GM18873 (cell line): Measurements from ENCODE around the gene GDA.
A peak's percentile ranks its signal among the peaks of the same experiment; 100 is the strongest.

Experiments
- ATAC-seq: cut with Tn5 transposase; IDR thresholded peaks from one replicate; pipeline ENCODE4 v1.9.1; 2021; ENCODE audit warnings: mild to moderate bottlenecking, moderate library complexity, moderate number of reproducible peaks; ENCODE audit not compliant: unreplicated experiment, low FRiP score

The GDA gene

GRCh38 chr9:72147676-72148075 lies 1.6 kb upstream of the GDA start:
- no peak for ATAC-seq

DNA sequence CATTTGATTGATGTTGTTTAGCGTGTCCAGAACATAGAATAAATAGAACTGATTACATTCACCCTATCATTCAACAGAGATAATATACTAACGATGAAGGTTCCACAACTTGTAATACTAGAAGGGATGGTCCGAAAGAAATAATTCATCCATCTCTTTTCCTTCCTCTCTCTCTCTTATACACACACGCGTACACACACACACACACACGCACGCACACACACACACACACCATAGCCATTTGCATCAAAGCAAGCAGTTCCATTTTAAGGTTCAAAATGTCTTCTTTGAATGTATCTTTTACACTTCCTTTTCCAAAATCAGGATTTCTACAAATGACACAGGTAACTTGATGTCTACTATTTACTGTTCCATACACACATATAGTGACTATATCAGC lies 887 bp downstream of the GDA start:
- no peak for ATAC-seq

GRCh38 chr9:72150661-72151060 lies 1.4 kb downstream of the GDA start:
- no peak for ATAC-seq

DNA sequence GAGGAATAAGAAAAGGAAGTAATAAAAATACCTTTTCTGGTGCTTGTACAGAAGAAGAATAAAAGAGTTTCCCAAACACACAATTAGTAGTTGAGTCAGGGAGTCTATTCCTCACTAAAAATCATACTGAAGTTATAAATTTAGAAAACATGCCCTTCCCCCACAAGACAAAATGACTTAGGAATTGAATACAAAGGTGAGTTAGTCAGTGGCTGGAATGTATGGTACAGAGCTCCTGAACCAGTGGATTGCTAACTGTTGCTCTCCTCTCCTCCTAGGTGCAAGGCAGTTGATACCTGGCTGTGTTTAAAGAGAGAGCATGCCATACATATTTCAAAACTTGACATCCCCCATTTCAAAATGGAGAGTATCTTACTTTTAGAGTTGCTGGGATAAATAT lies 1.9 kb downstream of the GDA start:
- no peak for ATAC-seq

GRCh38 chr9:72154468-72155285 lies 5.4 kb downstream of the GDA start:
- ATAC-seq = peak; percentile 91

GRCh38 chr9:72155301-72155700 lies 6.1 kb downstream of the GDA start:
- no peak for ATAC-seq

- no peak for ATAC-seq
Measured at GRCh38 chr9:72156586-72156985, 7.3 kb downstream of the GDA start.

DNA sequence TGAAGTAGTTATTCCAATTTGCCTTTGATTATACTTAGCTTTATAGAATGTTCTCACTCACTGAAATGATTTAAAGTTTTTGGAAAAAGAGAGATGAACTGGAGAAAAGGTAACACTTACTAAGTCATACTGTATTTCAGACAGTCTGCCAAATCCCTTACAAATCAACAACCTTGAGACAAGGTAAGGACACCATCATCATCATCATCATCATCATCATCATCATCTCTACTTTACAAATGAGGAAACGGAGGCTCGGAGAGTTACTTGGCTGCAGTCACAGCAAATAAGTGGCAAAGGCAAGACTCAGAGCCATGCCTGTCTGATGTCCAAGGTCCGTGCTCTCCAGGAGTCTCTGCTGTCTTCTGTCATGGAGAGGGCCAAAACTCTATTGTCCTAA lies 9.4 kb downstream of the GDA start:
- no peak for ATAC-seq

DNA sequence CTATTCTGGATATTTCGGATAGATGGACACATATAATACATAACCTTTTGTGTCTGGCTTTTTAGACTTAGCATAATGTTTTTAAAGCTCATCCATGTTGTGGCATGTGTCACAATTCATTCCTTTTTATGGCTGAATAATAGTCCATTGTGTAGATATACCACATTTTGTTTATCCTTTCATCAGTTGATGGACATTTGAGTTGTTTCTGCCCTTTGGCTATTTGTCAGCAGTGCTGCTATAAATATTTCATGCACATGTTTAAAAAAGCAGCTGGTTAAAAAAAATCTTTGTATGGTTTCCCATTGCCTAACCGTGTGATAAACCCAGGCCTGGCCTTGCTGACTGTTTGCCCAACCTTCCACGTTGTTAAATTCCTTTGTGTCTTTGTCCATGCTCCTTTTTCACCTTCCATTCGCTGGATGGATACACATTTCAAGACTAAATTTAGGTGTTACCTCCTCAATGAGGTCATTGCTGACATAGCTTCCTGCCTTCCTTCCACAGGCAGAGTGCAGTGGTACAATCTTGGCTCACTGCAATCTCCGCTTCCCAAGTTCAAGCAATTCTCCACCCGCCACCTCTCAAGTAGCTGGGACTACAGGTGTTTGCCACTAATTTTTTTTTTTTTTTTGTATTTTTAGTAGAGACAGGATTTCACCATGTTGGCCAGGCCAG lies 11.3 kb downstream of the GDA start:
- no peak for ATAC-seq

DNA sequence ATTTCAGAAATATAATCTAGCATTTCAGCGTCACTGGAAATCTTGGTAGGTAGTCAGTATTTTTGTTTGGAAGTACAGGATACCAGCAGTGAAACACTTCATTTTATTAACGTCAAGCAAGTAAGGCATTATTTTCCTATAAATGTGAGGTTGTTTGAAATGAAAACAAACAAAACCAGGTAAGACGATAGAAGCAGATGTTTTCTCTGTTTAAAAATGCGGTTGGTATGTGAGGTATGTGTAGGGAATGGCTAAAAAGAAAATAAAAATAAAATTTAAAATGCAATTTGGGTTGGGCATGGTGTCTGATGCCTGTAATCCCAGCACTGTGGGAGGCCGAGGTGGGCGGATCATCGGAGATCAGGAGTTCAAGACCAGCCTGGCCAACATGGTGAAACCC lies 16.1 kb downstream of the GDA start:
- no peak for ATAC-seq

- ATAC-seq = no peak
Measured at GRCh38 chr9:72165821-72166547, 16.7 kb downstream of the GDA start.

DNA sequence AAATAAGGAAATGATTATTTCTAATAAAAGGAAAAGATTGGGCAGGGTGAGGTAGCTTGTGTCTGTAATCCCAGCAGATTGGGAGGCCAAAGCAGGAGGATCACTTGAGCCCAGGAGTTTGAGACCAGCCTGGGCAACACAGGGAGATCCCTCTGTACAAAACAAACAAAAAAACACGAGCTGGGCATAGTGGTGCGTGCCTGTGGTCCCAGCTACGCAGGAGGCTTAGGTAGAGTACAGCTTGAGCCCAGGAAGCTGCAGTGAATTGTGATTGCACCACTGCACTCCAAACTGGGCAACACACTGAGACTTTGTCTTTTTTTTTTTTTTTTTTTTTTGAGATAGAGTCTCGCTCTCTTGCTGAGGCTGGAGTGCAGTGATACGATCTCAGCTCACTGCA lies 18.8 kb downstream of the GDA start:
- no peak for ATAC-seq

- ATAC-seq = no peak
Measured at GRCh38 chr9:72169178-72169577, 19.9 kb downstream of the GDA start.

GRCh38 chr9:72173080-72173479 lies 23.8 kb downstream of the GDA start:
- no peak for ATAC-seq

DNA sequence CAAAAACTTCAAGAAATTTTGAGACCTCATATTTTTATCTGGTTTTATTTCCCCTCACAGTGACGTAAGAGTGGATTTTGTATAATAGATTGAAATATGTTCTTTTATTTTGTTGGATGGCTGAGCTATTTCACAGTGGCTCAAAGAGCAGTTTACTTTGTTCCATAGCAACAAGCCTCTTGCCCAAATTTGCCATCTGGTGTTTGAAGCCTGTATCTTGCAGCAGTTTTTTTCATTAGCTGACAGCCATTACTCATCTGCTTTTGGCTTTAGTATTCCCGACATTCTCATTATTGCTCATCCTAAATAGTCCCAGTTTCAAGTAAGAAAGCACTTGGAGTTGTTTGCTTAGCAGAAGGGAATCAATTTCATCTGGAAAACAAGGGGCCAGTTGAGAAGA lies 36.3 kb downstream of the GDA start:
- ATAC-seq = no peak

DNA sequence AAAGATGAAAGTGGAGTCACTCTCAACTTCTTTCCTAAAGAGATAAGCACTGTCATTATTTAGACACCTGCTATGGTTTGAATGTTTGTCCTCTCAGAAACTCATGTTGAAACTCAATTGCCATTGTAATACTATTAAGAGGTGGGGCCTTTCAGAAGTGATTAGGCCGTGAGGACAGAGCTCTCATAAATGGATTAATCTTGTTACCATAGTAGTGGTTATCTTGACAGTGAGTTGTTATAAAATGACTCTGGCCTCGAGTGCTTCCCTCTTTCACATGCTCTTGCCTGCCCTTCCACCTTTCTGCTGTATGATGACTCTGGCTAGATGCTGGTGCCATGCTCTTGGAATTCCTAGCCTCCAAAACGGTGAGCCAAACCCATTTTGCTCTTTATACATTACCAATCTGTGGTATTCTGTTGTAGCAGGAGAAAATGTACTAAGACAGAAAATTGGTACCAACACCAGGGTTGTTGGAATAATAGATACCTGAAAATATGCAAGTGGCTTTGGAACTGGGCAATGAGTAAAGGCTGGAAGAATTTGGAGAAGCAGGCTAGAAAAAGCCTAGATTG lies 38.0 kb downstream of the GDA start:
- ATAC-seq = no peak

DNA sequence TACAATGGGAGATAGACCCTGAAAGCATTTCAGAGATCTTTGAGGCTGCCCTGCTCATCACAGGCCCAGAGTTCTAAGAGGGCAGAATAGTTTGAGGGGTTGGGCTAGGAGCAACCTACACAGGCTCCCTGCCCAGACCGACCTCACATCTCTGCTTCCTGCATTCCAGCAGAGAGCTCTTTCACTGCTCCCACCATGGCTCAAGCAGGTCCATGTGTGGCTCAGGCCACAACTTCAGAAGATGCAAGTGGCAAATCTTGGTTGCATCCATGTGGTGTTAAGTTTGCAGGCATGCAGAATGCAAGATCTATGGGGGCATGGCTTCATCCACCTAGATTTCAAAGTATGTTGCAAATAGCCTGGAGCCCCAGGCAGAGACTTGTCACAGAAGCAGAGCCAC lies 39.0 kb downstream of the GDA start:
- ATAC-seq = no peak

GRCh38 chr9:72193478-72193881 lies 44.2 kb downstream of the GDA start:
- peak; percentile 93 for ATAC-seq

- no peak for ATAC-seq
Measured at GRCh38 chr9:72199238-72199637, 50.0 kb downstream of the GDA start.

GRCh38 chr9:72200452-72200851 lies 51.2 kb downstream of the GDA start:
- ATAC-seq = no peak

GRCh38 chr9:72202009-72202408 lies 52.8 kb downstream of the GDA start:
- no peak for ATAC-seq
